NCI-H1048 (cell line): ENCODE results near the gene RPS15.

Experiments used
- DNase-seq: peaks from one replicate; lab custom pipeline; 2025; lab: John Stamatoyannopoulos, UW

The RPS15 gene

DNA sequence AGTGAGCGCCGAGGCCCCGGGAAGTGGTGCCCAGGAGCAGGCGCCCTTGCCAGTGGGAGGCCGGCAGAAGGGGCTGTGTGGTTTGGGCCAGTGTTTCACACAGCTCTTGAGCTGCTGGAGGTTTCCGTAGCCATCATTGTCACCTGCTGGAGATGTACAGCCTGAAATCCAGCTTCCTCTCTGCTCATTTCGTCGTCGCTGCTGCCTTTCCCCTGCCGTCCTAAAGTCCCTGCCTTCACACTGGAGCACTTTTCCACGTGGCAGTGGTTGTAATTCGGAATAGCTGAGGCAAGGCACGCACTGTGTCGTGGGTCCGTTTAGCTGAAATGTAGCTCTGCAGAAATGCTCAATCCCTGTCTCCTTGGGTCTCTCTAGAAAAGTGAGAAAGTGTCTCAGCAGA lies 17.6 kb upstream of the RPS15 start:
- no peak for DNase-seq

DNA sequence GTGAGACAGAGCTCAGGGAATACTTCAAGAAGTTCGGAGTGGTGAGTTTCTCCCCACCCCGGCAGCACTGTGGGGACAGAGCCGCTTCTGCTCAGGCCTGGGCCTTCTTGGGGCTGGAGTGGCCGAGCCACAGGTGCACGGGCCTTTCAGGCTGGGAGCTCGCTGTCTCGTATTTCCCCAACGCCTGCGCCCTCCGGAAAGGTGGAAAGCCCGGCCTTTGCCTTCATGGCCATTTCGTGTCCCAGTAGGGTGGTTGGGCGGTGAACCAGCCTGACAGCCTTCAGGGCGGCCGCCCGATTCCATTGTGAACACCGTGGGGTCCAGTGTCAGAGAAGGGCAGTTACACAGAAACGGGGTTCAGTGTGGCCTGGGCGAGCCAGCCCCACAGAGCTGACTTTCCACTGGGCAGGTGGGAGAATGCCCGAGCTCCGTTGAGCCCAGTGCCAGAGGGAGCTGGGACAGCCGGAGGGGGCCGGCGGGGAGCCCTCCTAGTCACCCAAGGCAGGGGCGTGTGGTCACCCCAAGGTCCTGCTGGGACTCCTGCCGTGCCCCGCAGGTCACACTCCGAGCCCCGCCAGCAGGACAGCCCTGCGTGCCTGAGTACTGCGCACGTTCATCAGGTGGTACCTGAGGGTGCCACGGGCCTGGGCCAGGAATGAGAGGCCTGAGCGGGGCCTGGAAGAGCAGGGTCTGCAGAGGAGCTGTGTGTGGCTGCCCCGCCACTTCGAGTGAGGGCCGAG lies 16.8 kb upstream of the RPS15 start:
- no peak for DNase-seq

DNA sequence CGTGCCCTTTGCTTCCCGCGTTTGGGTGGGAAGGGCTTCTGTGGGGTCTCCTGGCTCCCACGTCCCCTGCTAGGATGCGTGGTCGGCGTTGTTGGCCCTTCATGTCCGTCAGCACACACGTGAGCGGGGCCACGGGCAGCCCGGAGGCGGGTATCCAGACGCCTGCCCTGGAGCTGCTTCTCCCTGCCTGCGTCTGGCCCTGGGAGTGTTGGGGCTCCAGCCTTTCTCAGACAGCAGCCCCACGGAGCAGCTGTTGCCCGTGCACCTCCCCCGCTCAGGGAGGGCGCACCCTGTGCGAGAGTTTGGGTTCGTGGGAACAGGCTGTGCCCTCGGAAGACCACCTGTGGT lies 16.3 kb upstream of the RPS15 start:
- DNase-seq: no peak

DNA sequence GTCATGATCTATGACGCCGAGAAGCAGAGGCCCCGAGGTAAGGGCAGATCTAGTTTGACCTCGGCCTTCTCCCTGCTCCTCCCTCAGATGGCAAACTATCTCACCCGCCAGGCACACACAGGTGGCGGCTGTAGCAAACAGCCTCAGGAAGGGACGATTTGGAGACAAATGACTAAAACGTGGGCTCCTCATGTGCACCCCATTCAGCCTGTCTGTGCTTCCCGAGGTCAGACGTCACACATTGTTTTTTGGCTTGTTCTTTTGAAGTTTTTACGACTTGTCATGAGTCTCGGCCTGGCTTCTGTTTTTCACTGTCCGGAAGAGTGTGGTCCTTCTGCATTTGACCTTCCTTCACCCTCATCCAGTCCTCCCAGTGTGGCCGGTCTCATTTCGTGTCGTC lies 15.8 kb upstream of the RPS15 start:
- no peak for DNase-seq

DNA sequence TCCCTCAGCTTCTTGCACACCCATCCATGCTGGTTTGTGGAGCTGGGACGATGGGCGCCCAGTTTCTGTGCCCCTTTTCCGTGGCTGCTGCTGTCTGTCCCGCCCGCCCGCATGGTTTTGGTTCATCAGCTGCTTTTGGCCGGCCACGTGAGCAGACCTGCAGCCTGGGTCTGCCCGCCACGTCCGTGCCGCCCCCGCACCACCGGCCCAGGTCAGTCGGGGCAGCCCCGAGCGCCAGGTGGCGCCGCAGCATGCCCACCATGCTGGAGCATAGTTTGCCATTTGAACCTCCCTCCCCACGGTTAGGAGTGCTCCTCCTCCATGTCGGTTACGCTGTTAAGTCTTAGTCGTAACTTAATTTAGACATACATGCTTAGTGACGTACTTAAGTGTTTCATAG lies 15.3 kb upstream of the RPS15 start:
- no peak for DNase-seq

DNA sequence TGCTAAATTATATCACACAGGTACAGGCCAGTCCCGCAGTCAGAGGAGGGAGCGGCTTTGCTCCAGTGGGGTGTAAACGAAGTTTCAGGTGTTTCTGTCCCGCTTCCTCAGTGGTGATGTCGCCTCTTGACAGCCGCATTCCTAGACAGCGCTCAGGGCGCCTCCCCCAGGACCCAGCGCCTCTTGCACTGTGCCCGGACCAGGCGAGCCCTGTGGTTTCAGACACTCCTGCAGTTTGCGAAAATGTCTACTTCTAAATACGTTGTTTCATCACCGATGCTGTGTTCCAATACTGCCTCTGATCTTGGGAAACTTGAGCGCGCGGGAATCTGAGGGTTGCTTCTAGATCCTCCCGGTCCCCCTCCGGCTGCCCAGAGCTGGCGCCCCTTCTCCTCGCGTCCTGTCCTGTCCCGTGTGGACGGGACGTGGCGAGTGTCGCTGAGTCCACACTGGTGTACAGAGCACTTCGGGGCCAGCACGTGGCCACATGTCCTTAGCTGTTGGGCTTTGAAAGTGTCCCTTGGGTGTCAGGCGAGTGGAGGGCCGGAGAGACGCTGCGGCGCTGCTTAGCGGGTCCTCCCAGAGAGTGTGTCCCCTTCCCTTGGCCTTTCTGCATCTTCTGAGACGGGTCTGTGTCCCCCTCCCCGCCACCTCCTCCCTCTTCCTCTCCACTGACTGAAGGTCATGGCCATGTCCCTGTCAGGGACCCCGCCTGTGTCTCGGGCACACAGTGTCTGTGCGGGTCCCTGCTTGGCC lies 14.6 kb upstream of the RPS15 start:
- no peak for DNase-seq

DNA sequence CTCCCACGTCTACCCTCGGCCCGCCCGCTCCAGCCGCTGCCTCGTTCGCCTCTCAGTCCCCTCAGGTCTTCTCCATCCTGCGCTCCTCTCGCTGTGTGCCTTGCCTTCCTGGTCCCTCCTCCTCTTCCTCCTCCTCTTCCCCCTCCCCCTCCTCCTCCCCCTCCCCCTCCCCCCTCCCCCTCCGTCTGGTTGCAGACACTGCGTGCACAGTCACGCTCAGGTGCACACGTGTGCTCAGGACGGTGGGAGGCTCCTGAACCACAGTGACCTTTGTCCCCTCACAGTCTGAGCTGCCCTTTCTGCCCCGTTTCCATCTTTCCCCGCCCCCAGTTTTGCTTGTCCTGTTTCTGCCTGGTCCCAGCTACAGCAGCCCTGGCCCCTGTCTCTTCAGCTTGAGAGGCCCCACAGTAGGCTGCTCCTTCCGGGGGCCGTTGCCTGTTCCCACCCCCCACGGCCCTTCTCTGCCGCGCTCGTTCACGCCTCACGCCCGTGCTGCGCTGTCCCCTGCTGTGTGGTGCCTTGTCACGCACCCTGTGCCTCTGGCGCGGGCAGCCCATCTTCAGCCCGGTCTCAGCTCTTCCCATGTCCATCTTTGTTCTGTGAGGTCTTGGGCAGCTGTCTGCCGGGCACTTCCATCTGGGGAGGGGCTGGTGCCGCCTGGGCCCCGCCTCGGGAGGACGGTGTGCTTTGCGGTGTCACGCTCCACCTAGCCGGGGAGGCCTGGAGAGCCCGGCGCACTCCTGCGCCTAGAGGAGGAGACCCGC lies 13.8 kb upstream of the RPS15 start:
- DNase-seq: no peak

DNA sequence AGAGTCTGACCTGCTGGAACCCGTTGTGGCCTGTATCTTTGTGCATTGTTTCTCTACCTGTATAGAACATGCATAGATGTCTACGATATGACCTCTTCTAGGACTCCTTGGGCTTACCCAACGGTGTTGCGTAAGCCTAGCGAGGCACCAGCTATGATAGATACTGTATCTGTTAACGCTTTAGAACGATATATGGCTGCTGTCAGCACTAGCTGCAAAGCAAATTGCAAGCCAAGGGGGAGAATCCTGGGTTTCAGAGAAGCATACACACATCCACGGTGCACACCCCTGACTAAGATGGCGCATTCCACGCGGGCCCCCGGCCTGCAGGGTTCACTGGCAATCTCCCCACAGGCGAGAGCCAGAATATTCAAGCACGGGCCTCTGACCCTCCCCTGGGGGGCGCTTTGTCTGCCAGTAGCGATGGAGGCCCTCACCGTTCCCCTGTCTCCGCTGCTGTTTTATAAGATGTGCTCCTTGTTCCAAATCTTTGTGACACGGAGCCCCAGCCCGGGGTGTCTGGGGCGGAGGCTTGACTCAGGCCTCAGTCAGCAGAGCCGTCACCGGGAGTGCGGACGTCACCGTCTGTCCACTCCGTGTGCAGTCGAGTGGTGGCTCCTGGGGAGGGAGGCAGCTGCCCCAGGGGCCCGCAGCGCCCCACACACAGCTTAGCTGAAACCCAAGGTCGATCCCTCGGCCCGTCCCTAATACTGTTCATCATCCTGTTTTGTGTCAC lies 12.9 kb upstream of the RPS15 start:
- DNase-seq: no peak

DNA sequence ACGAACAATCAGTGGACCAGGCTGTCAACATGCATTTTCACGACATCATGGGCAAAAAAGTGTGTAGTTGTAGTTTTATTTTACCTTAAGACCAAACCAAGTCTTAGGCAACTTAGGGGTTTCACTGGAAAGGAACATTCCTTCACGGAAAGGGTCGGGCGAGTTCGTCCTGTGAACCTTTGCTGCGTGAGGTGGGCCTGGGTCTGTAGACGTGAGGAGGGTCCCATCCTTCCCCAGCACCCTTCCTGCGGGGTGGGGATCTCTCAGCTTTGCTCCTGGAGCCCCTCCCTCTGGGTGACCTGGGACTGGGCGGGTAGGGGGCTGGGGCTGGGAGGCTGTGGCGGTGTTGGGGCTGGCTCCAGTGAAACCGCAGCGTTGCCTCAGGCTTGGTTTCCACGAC lies 12.3 kb upstream of the RPS15 start:
- no peak for DNase-seq

DNA sequence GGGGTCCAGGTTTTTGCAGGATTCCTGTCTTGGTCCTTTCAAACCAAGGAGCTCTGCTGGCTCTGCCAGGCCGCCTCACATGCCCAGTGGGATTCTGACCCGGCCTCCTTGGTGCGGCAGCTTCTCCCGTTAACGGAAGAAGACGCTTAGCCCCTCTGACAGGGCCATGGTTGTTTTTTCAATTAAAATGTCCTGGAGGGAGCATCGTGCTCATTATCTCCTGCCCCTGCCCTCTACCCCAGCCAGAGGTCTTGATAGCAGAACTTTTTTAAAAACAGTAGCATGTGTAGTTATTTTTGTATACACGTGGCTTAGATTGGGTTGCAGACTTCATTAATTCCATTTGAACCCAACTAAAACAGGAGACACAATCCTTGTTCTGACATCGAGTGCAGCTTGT lies 11.5 kb upstream of the RPS15 start:
- no peak for DNase-seq

DNA sequence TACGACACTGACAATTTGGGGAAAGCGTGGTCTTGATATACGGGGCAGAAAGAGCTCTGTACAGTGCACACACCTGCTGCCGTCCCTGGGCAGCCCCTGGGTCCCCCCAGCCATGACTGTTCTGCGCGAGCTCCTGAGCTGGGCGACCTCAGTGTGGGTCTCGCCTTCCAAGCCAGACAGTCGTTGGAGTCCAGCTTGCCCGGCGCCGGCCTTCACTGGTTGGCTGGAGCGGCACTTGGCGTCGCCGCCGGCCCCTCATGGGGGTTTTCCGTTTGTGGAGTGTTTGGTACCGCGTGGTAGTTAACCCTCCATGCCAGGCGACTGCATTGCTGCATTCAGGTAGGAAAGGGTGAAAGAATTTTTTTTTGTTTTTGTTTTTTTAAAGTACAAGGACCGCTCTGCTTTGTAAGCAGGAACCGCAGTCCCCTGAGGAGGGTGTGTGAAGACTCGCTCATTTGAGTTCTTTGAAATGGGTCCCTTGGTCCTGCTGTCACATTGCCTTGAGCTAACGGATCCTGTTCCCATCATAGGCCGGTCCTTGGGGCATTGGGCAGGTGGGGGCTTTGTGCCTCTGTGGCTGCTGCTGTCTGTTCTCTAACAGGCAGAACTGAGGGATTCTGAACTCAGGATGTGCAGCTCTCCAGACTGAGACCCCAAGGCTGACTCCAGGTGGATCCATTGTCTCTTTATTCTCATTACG lies 10.8 kb upstream of the RPS15 start:
- DNase-seq: no peak

DNA sequence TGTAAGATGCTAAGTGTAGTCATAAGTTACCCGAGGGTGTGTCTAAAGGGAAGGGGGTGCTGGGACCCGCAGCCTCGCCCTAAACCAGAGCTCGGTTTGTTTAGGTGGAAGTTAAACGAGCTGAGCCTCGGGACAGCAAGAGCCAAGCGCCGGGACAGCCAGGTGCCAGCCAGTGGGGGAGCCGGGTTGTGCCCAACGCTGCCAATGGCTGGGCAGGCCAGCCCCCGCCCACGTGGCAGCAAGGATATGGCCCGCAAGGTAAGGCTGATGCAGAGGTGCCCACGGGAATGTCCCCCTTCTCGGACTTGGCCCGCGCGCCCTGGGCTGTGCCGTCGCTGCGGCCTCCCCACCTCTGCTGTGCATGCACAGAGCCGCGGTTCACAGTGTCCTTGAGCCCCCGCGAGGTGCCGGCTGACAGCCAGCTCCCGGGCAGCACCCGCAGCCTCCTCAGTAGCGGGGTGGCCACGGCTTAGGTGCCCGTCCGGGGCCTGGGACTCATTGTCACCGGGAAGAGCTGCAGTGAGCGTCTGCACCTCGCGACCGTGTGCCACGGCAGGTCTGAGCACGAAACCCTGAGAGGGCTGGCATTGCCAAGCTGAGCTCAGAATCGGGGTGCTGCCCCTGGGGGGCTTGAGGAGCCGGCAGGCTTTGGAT lies 9.3 kb upstream of the RPS15 start:
- no peak for DNase-seq

DNA sequence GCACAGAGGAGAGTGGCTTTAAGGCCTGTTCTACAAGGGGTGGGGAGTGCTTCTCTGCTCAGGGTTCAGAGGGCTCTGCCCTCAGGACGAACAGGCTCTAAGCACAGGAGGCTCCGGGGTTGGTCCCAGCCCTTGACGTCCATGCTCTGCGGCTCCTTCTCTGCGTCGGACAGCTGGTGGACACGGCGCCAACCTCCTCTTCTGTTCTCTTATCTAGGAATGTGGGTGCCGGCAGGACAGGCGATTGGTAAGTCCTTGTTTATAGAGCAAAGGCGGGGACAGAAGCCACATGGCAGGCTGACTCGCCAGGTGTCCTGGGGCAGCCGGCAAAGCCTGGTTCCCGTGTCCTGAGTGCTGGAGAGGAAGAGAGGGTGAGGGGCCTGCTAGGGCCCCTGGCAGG lies 8.4 kb upstream of the RPS15 start:
- no peak for DNase-seq

DNA sequence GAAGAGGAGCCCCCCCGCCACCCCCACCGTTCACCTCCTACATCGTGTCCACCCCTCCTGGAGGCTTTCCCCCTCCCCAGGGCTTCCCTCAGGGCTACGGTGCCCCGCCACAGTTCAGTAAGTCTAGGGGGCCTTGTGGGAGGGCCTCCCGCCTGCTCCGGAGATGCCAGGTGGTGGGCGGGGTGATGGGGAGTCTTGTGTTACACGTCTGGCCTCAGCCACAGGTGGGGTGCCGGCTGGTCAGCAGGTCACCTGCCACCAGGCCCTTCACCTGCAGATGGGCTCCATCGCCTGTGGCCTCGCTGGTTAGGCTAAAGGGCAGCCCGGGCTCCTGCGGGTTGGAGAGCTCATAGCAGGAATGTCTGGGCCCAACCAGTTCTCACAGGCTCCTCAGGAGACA lies 8.0 kb upstream of the RPS15 start:
- DNase-seq: no peak

DNA sequence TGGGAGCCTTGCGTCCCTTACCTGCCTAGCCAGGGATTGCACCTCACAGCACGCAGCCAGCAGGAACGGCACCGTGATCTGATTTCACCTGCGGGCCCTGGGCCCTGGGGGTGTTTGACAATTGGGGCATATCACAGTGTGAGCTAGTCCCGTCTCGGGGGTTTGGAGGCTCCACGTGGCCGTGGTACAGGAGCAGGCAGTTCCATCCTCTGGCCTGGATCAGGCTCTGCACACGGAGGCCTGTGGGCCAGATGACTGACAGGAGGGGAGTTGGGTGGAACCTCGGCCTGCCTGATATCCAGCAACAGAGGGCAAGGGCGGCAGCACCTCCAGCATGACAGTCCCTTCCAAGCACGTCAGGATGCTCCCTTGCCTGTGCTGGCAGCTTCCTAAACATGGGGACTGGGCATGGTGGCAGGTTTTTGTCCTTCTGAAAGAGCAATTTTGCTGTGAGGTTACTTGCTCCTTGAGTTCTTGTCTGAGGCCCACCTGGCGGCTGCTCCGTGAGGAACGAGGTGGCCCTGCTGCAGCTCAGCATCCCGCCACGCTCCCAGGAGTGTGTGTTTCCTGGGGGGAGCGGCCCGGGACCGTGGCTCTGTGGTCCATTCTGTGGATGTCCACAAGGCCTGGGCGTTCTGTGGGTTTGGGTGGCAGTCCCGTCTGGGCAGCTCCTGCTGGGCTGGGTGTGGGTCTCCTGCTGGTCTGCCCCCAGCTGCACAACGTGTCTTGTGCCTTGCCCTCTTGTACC lies 6.3 kb upstream of the RPS15 start:
- no peak for DNase-seq

DNA sequence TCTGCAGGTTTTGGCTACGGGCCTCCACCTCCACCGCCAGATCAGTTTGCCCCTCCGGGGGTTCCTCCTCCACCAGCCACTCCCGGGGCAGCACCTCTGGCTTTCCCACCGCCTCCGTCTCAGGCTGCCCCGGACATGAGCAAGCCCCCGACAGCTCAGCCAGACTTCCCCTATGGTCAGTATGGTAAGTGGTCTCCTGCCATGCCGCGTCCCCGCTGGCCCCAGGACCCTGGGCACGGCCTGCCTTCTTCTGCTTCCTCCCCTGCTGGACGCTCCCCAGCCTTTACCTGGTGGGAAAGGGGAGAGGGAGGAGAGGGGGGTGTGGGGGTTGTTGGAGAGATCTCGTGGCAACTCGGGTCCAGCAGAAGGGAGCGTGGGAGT lies 5.7 kb upstream of the RPS15 start:
- no peak for DNase-seq

DNA sequence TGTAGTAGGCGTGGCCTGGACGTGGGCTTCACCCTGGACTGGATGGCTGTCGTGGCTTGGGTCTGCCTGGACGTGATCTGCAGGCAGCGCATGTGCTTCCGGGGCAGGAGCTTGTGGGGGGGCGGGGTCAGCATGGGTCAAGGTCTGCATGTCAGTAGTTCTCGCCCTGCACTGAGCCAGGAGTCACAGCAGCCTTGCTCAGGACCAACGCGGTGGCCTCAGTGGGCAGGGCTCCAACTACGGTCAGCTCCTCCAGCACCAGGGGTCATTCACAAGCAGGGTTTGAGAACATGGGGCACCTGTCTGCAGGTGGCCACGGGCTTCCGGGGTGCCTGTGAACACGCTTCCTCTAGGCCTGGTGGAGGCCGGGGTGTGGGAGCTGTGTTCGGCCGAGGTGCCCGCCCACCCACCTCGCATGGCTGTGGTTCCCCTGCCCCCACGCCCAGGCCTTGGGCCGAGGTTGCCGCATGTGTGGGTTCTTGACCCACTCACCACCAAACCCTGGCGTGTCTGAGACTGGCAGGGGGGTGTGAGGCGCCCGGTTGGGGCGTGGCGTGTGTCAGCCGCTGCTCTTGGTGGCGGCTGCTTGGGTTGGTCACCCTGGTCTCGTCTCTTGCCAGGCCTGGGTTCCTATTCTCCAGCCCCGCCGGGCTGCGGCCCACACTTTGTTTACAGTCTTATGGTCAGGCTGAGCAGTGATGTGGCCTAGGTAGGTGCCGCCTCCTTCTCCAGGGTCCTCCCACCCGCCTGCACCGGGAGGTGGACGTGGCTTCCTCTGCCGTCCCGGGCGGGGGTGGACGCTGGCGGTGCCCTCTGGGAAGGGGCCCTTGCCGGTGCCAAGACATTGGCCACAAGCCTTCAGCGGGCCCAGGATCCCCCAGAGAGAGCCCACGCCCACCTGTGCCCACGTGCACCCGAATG lies 4.8 kb upstream of the RPS15 start:
- no peak for DNase-seq

DNA sequence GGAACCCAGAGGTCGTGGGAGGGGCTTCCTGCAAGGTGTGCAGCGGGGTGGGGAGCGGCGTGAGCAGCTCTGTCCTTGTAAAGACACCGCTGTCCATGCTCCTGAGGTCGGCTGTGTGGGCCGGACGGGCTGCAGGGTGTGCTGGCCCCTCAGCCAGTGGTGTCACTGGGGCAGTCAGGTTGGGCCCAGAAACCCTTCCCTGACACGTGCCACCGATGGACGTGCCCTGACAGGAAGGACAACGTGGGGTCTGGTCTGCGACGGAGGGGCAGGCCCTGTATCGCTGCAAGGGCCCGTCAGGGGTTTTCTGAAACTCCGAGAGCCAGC lies 4.2 kb upstream of the RPS15 start:
- no peak for DNase-seq

DNA sequence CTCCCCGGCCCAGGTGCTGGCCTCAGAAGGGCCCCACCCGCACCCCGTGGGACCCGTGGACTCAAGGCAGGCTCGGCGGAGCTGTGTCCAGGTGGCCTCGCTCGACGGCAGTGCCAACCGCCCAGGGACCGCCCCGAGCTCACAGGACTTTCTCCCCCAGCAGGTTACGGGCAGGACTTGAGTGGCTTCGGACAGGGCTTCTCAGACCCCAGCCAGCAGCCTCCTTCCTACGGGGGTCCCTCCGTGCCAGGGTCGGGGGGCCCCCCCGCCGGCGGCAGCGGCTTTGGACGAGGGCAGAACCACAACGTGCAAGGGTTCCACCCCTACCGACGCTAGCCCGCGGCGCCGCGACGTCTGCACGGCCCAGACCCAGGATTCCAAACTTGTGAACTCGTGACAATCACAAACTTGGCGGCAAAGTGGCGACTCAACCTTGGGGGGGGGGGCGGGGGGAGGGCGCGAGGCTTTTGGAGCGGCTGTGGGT lies 3.6 kb upstream of the RPS15 start:
- DNase-seq: no peak
